ENCODE data around the gene F11R.
A peak's percentile ranks its signal among the peaks of the same experiment; 100 is the strongest.
"Not testable (repeated sequence)": the region's sequence is repeated elsewhere in the genome, so short reads cannot be mapped to it uniquely, and the experiment has no call there.

F11R gene

DNA sequence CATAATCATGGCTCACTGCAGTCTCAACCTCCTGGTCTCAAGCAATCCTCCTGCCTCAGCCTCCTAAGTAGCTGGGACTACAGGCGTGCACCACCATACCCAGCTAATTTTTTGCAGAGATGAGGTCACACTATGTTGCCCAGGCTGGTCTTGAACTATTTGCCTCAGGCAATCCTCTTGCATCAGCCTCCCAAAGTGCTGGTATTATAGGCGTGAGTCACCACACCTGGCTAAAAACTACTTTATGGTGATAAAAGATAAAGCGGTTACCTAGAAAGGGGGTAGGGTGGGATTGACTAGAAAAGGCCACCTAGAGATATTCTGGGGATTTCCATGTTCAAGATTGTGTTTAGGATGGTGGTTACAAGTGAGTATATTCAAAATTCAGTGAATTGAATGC is 12.8 kb upstream of the F11R start:
- H3K27me3 Mint-ChIP-seq = no peaks in the 10 kb centered on the region
- CTCF ChIA-PET = interaction anchor here (0.9 to 2.2 kb wide), 3 partner anchors 8 to 107 kb away, joined by 4 to 7 read pairs (median 4); no protein-coding TSS in a partner anchor
- no peaks in the 10 kb centered on the region for H3K9me3 Mint-ChIP-seq
- DNase-seq = no peak
- no peak overlapping the region for H3K27ac Mint-ChIP-seq
- no peak overlapping the region for H3K4me3 Mint-ChIP-seq
- H3K36me3 Mint-ChIP-seq = peaks cover 3% of the 10 kb centered on the region
- H3K4me1 Mint-ChIP-seq = peaks cover 29% of the 10 kb centered on the region

DNA sequence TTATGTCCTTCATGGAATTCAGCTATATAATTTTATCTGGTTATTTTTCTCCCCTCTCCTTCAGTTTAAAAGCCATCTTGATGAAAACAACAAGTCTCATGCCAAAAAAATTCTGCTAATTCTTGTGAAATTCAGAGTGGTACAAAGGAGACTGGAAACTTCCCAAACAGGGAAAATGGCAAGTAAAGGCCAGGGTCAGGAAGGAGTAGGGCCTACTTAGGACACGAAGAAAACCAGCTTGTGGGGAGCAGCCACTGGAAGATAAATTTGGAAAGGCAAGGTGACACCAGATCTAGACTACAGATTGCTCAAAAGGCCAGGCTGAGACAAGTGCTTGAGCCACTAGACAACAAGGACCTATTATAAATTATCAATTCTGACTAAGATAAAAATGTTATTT is 11.5 kb upstream of the F11R start:
- Mint-ChIP-seq H3K4me3 (no peak overlapping the region), H3K27ac (no peak overlapping the region)

DNA sequence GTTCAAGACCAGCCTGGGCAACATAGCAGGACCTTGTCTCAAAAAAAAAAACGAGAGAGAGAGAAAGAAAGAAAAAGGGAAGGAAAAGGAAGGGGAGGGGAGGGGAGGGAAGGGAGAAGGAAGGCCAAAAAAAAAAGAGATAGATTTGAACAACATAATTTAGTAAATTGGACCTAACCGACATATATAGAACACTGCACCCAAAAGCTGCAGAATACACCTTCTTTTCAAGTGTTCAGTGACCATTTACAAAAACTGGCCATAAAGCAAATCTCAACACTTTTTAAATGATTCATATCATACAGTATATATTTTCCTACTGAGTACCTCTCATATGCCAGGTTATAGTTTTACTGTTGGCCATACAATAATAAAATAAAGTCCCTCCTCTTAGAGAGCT is 10.9 kb upstream of the F11R start:
- no peak for DNase-seq
- CTCF ChIA-PET = interaction anchor here (1.1 to 1.7 kb wide), 2 partner anchors 65 to 109 kb away, joined by 4 read pairs; no protein-coding TSS in a partner anchor
- no peaks in the 10 kb centered on the region for H3K27me3 Mint-ChIP-seq
- peaks cover 1% of the 10 kb centered on the region for H3K36me3 Mint-ChIP-seq
- H3K4me1 Mint-ChIP-seq = peaks cover 17% of the 10 kb centered on the region
- peaks cover 1% of the 10 kb centered on the region for H3K9me3 Mint-ChIP-seq
- no peak overlapping the region for H3K27ac Mint-ChIP-seq
- H3K4me3 Mint-ChIP-seq = no peak overlapping the region

More for the DNA sequence above, 11.5 kb upstream of the F11R start:
- peaks cover 1% of the 10 kb centered on the region for H3K36me3 Mint-ChIP-seq
- DNase-seq = no peak
- no peaks in the 10 kb centered on the region for H3K27me3 Mint-ChIP-seq
- CTCF ChIA-PET = interaction anchor here (1.1 to 1.7 kb wide), 2 partner anchors 65 to 108 kb away, joined by 4 read pairs; no protein-coding TSS in a partner anchor
- H3K4me1 Mint-ChIP-seq = peaks cover 19% of the 10 kb centered on the region
- no peaks in the 10 kb centered on the region for H3K9me3 Mint-ChIP-seq

DNA sequence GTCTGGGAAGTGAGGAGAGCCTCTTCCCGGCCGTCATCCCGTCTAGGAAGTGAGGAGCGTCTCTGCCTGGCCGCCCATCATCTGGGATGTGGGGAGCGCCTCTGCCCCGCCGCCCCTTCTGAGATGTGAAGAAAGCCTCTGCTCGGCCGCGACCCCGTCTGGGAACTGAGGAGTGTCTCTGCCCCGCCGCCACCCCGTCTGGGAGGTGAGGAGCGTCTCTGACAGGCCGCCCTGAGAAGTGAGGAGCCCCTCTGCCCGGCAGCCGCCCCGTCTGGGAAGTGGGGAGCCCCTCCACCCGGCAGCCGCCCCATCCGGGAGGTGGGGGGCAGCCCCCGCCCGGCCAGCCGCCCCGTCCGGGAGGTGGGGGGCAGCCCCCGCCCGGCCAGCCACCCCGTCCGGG is 8.5 kb upstream of the F11R start:
- DNase-seq, CTCF ChIA-PET, H3K9me3 Mint-ChIP-seq, H3K4me3 Mint-ChIP-seq, H3K27me3 Mint-ChIP-seq, H3K36me3 Mint-ChIP-seq, H3K27ac Mint-ChIP-seq: not testable (repeated sequence)
- peaks cover 17% of the 10 kb centered on the region for H3K4me1 Mint-ChIP-seq

DNA sequence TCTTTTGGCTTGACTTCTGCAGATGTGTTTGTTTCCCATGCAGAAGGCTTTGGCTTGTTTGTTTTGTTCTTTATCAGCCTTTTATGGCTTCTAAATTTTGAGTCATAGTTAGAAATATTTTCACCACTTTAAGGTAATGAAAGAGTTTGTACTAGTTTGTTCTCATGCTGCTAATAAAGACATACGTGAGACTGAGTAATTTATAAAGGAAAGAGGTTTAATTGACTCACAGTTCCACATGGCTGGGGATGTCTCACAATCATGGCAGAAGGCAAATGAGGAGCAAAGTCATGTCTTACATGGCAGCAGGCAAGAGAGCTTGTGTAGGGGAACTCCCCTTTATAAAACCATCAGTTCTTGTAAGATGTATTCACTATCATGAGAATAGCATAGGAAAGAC is 6.0 kb upstream of the F11R start:
- H3K27me3 Mint-ChIP-seq, H3K9me3 Mint-ChIP-seq, H3K27ac Mint-ChIP-seq, H3K36me3 Mint-ChIP-seq, H3K4me3 Mint-ChIP-seq, H3K4me1 Mint-ChIP-seq, DNase-seq: not testable (repeated sequence)
- CTCF ChIA-PET = interaction anchor here (0.6 to 0.9 kb wide), 2 partner anchors 28 to 73 kb away, joined by 3 read pairs; no protein-coding TSS in a partner anchor

DNA sequence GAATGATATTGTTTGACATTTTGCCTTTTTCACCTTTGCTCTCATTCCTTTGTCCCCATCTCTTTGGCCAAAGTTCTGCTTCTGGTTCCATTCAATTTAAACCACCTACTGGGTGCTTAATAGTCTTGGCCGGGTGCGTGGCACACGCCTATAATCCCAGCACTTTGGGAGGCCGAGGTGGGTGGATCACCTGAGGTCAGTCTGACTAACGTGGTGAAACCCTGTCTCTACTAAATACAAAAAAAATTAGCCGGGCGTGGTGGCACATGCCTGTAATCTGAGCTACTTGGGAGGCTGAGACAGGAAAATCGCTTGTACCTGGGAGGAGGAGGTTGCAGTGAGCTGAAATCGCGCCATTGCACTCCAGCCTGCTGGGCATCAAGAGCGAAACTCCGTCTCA is 1.5 kb upstream of the F11R start:
- H3K4me3 Mint-ChIP-seq = peak overlapping the region; percentile 9
- not testable (repeated sequence) for H3K36me3 Mint-ChIP-seq, H3K27ac Mint-ChIP-seq, H3K27me3 Mint-ChIP-seq, DNase-seq, H3K9me3 Mint-ChIP-seq
- CTCF ChIA-PET = interaction anchor here (1.2 to 2.7 kb wide), 2 partner anchors 9 to 18 kb away, joined by 3 to 8 read pairs; no protein-coding TSS in a partner anchor
- H3K4me1 Mint-ChIP-seq = peaks cover 34% of the 10 kb centered on the region

DNA sequence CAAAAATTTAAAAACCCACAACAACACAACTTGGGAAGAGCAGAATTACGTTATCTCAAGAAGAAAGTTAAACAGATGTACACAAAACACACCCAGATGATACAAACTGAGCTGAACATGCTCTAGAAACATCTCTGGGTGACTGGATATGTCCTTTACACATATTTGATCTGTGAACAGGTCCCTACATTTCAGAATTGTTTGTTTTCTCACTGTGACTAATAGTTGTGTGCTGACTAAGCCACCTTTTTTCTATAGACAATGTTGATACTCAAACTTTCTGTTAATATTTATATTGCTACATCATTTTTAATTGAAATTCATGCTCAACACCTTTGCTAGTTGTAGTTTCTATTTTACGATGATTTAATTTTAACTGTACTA is 1.0 kb upstream of the F11R start:
- DNase-seq = no peak
- Mint-ChIP-seq H3K27ac (peak overlapping the region; percentile 20), H3K36me3 (peaks cover 2% of the 10 kb centered on the region), H3K4me3 (peak overlapping the region; percentile 78), H3K4me1 (peaks cover 34% of the 10 kb centered on the region), H3K27me3 (peaks cover 9% of the 10 kb centered on the region), H3K9me3 (no peaks in the 10 kb centered on the region)
- CTCF ChIA-PET = interaction anchor here (1.1 to 2.7 kb wide), 5 partner anchors 8 to 75 kb away, joined by 3 to 22 read pairs (median 6); no protein-coding TSS in a partner anchor

DNA sequence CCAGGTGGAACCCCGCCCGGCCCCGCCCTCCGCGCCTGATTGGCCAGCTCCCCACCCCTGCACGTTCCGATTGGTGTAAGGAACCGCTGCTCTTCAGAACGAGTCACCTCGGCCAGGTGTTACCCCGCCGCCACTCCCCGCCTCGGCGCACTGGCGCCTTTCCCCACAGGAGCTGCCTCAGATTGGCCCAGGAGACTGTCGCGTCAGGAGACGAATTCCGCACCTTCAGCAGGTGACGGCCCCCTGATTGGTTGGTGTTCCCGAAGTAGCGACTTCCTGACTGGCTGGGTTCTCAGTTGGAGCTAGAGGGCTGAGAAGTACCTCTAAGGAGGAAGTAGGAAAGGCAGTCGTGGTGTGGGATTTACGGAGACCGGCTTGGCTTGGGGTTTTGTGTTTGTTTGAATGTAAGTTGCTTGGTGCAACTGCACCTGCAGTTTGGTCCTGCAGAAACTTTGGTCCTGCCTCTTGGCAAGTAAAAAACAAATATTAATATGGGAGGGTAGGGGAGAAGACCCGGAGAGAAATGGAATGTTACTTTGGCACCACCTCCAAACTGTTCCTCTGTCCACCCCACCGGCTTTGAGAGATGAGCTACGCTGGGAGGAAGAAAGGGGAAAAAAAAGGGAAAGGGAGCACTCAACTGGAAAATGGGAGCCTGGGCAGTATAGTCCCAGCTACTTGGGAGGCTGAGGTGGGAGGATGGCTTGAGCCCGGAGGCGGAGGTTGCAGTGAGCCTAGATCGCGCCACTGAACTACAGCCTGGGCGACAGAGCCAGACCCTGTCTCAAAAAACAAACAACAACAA is 415 bp upstream of the F11R start:
- peak overlapping the region; percentile 76 for H3K27ac Mint-ChIP-seq
- H3K4me3 Mint-ChIP-seq = peak overlapping the region; percentile 78
- peaks cover 2% of the 10 kb centered on the region for H3K36me3 Mint-ChIP-seq
- no peaks in the 10 kb centered on the region for H3K9me3 Mint-ChIP-seq
- DNase-seq = peak; percentile 93
- peaks cover 34% of the 10 kb centered on the region for H3K4me1 Mint-ChIP-seq
- peaks cover 9% of the 10 kb centered on the region for H3K27me3 Mint-ChIP-seq
- CTCF ChIA-PET = interaction anchor here (0.9 to 2.7 kb wide), 8 partner anchors 8 to 253 kb away, joined by 3 to 22 read pairs (median 4); no protein-coding TSS in a partner anchor

DNA sequence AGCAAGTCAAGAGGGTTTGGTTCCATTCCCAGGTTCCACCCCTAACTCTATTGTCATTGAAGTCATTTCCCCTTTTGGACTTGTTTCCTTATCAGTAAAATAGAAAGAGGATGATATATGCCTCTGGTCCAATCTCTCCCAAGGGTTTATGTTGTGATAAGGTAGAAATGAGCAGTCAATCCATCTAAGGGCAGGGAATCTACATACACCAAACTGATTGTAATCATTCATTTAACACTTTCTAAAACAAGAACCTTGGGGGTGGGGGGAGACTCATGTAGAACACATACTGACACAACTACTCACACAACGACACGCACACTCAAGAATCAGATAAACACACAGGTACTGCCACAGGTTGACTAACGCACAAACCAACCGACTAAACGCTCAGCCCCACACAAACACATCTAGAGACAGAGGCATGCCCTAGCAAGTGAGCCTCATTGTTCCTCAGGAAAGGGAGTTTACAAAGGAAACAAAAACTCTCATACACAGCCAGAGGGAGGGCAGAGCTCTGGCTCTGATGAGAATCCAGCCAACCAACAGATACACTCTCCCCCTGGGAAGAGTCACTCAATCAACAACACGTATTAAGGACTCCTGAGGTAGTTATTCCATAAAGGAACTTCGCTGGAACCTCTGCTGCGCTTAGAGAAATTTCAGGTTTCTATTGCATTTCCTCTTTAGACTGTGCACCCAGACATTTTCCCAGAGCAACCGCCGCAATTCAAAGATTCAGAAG is 1.0 kb downstream of the F11R start:
- peaks cover 34% of the 10 kb centered on the region for H3K4me1 Mint-ChIP-seq
- CTCF ChIA-PET = interaction anchor here (0.9 to 2.7 kb wide), 6 partner anchors 20 to 252 kb away, joined by 3 to 22 read pairs (median 5); no protein-coding TSS in a partner anchor
- peak overlapping the region; percentile 78 for H3K4me3 Mint-ChIP-seq
- H3K27ac Mint-ChIP-seq = peak overlapping the region; percentile 71
- DNase-seq = no peak
- peaks cover 9% of the 10 kb centered on the region for H3K27me3 Mint-ChIP-seq
- H3K36me3 Mint-ChIP-seq = peaks cover 2% of the 10 kb centered on the region
- no peaks in the 10 kb centered on the region for H3K9me3 Mint-ChIP-seq

DNA sequence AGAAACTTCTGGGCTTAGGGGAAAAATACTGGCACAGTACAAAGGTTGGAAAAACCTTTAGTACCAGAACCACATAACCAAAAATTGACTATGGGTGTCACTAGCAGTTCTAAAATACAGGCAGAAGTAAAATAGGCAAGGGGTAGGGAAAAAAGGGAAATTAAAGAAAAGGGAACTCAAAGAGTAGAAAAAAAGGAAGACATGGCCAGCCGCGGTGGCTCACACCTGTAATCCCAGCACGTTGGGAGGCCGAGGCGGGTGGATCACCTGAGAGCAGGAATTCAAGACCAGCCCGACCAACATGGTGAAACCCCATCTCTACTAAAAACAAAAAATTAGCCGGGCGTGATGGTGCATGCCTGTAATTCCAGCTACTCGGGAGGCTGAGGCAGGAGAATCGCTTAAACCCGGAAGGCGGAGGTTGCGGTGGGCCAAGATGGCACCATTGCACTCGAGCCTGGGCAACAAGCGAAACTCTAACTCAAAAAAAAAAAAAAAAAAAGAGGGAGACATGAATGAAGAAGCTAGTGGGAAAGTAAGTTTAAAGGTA is 1.8 kb downstream of the F11R start:
- not testable (repeated sequence) for H3K27me3 Mint-ChIP-seq, DNase-seq, H3K9me3 Mint-ChIP-seq, H3K36me3 Mint-ChIP-seq, H3K27ac Mint-ChIP-seq
- H3K4me3 Mint-ChIP-seq = peak overlapping the region; percentile 11
- CTCF ChIA-PET = interaction anchor here (1.1 to 2.7 kb wide), 2 partner anchors 22 to 24 kb away, joined by 3 to 22 read pairs; no protein-coding TSS in a partner anchor
- H3K4me1 Mint-ChIP-seq = peaks cover 37% of the 10 kb centered on the region

DNA sequence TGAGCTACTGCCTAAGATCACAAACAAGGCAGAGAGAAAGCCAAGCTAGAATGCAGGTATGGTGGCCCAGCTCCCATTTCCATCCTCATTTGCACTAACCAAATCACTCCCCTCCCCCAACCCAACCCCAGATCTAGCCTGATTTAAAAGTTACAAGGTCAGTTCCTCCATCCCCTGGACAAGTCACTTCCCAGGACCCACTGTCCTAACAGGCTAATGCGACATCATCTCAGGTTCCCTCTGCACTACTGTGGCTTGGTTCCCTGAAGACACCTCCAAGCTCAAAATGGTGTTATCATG is 2.4 kb downstream of the F11R start:
- DNase-seq = no peak
- H3K4me3 Mint-ChIP-seq = no peak overlapping the region
- peaks cover 2% of the 10 kb centered on the region for H3K36me3 Mint-ChIP-seq
- H3K9me3 Mint-ChIP-seq = no peaks in the 10 kb centered on the region
- peaks cover 41% of the 10 kb centered on the region for H3K4me1 Mint-ChIP-seq
- H3K27me3 Mint-ChIP-seq = peaks cover 9% of the 10 kb centered on the region
- no peak overlapping the region for H3K27ac Mint-ChIP-seq
- CTCF ChIA-PET = interaction anchor here (1.1 kb wide), 1 partner anchor 24 kb away, joined by 3 read pairs; no protein-coding TSS in a partner anchor

DNA sequence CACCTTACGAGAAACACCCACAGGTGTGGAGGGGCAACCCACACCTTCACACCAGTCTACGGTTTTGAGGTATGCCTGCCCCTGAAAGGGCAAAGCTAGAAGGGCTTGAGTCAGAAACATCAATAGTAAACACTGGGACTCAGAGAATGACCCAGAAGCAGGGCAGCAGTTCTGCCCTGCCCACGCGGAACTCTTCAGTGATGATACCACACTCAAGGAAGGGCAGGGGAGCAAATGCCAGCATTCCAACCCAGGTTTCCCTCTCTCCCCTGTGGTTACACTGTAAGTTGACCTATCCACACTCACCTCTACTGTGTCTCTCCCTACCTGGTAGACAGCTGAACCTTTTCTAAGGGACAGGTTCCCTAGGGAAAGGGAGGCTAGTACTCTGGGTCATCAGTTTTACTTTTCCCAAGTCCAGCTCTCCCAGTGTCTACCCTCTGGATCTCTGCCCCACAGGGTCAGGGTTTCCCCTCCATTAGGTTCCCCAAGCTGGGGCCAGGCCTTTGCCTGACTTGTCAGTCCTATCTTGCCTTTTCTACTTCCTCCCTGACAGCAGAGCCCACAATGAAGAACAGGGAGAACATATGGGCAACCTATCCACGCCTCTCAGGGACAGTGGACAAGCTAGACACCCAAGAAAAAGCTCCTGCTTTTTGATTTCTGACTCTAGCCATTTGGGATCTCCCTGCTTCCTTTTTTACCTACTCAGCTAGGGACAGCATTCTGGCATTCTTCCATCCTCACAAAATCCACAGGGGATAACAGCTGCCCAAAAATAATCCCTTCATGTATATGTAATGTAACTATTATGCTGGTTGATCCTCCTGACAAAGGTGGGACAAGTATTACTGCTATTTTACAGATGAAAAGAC is 3.0 kb downstream of the F11R start:
- peaks cover 9% of the 10 kb centered on the region for H3K27me3 Mint-ChIP-seq
- H3K4me1 Mint-ChIP-seq = peaks cover 46% of the 10 kb centered on the region
- no peak overlapping the region for H3K27ac Mint-ChIP-seq
- peaks cover 2% of the 10 kb centered on the region for H3K36me3 Mint-ChIP-seq
- H3K4me3 Mint-ChIP-seq = no peak overlapping the region
- no peak for DNase-seq
- CTCF ChIA-PET = interaction anchor here (1.1 kb wide), 1 partner anchor 25 kb away, joined by 3 read pairs; no protein-coding TSS in a partner anchor
- no peaks in the 10 kb centered on the region for H3K9me3 Mint-ChIP-seq

DNA sequence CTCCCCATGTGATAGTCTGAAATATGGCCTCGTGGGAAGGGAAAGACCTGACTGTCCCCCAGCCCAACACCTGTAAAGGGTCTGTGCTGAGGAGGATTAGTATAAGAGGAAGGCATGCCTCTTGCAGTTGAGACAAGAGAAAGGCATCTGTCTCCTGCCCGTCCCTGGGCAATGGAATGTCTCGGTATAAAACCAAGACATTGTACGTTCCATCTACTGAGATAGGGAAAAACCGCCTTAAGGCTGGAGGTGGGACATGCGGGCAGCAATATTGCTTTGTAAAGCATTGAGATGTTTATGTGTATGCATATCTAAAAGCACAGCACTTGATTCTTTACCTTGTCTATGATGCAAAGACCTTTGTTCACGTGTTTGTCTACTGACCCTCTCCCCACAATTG is 3.8 kb downstream of the F11R start:
- DNase-seq, H3K9me3 Mint-ChIP-seq, H3K4me3 Mint-ChIP-seq, H3K27ac Mint-ChIP-seq, H3K27me3 Mint-ChIP-seq, CTCF ChIA-PET, H3K36me3 Mint-ChIP-seq: not testable (repeated sequence)
- peaks cover 51% of the 10 kb centered on the region for H3K4me1 Mint-ChIP-seq
